ENCODE data around the gene UTP15.

- TF ChIP-seq CTCF (IDR thresholded peaks at IDR 0.05) = no peak
- no peak for TF ChIP-seq POLR2A (IDR thresholded peaks at IDR 0.05)
Measured at GRCh38 chr5:73564018-73564417, 1.5 kb upstream of the UTP15 start.

Measured in gastroesophageal sphincter (tissue), 3 donors.